SU-DHL-6 (cell line): ENCODE measurements around the gene PAN3.

Experiments used
- H2AFZ ChIP-seq: fragments of 200-600 bp; sonication (generic); 2 replicates; pipeline ENCODE4 v1.6.1; 2014; ENCODE audit warnings: low read depth, mild to moderate bottlenecking, moderate library complexity, mixed read lengths, antibody characterized with exemption, low read length; ENCODE audit not compliant: severe bottlenecking
- H3F3A ChIP-seq: fragments of 200-600 bp; shearing (Covaris generic); 2 replicates; pipeline ENCODE4 v1.6.0; 2016; ENCODE audit warnings: antibody characterized with exemption, mild to moderate bottlenecking; ENCODE audit not compliant: insufficient read depth
- H3K27ac ChIP-seq: fragments of 200-600 bp; sonication (generic); 2 replicates; pipeline ENCODE4 v1.5.1; 2016; ENCODE audit warnings: low read depth, mild to moderate bottlenecking, low read length, moderate library complexity, mixed read lengths
- H3K27me3 ChIP-seq: fragments of 200-600 bp; sonication (generic), shearing (Covaris generic); 2 replicates; pipeline ENCODE4 v1.6.0; 2014; ENCODE audit warnings: mild to moderate bottlenecking, low read length
- H3K36me3 ChIP-seq: fragments of 200-600 bp; sonication (generic); 2 replicates; pipeline ENCODE4 v1.6.1; 2014; ENCODE audit warnings: mild to moderate bottlenecking, low read length, mixed read lengths
- H3K4me2 ChIP-seq: fragments of 300-600, 200-600 bp; shearing (Covaris generic), sonication (generic); 2 replicates; pipeline ENCODE4 v1.6.0; 2014; ENCODE audit warnings: low read length, low read depth, mild to moderate bottlenecking; ENCODE audit not compliant: poor library complexity, severe bottlenecking
- H3K4me3 ChIP-seq: fragments of 200-600 bp; sonication (generic); 2 replicates; pipeline ENCODE4 v1.5.1; 2014; ENCODE audit warnings: antibody characterized with exemption, low read length, mild to moderate bottlenecking, mixed read lengths; ENCODE audit not compliant: insufficient read depth, poor library complexity, severe bottlenecking
- H3K79me2 ChIP-seq: fragments of 200-600 bp; sonication (generic); 2 replicates; pipeline ENCODE4 v1.6.1; 2014; ENCODE audit warnings: mild to moderate bottlenecking, low read length, moderate library complexity; ENCODE audit not compliant: insufficient read depth
- H3K9ac ChIP-seq: fragments of 200-600 bp; sonication (generic); 2 replicates; pipeline ENCODE4 v1.7.0; 2014; ENCODE audit warnings: mild to moderate bottlenecking, low read length
- H3K9me2 ChIP-seq: fragments of 200-600 bp; sonication (generic); replicated peaks from 2 replicates; pipeline ENCODE4 v1.6.1; 2014; ENCODE audit warnings: low read length; ENCODE audit not compliant: insufficient read depth
- H3K9me3 ChIP-seq: fragments of 200-600 bp; sonication (generic); 2 replicates; pipeline ENCODE4 v1.6.1; 2014; ENCODE audit warnings: low read length, mixed read lengths; ENCODE audit not compliant: insufficient read depth
- H4K20me1 ChIP-seq: fragments of 200-600 bp; sonication (generic); 2 replicates; pipeline ENCODE4 v1.6.1; 2014; ENCODE audit warnings: low read depth, mild to moderate bottlenecking, antibody characterized with exemption, low read length, moderate library complexity, mixed read lengths
- CTCF ChIP-seq: fragments of 200-600 bp; sonication (generic); IDR thresholded peaks from one replicate; pipeline ENCODE4 v1.5.1; 2017; ENCODE audit warnings: antibody characterized with exemption, mild to moderate bottlenecking, low read length, moderate library complexity; ENCODE audit not compliant: insufficient read depth, poor library complexity, severe bottlenecking
- EZH2phosphoT487 ChIP-seq: fragments of 200-600 bp; sonication (generic), shearing (Covaris generic); conservative IDR thresholded peaks from 2 replicates; pipeline ENCODE4 v1.6.1; 2018; ENCODE audit warnings: mild to moderate bottlenecking, antibody characterized with exemption, low read length, moderate library complexity, mixed read lengths

PAN3 gene

GRCh38 chr13:28268800-28269223 is 130.5 kb downstream of the PAN3 start:
- Histone ChIP-seq H3K36me3 (peaks cover 48% of the 10 kb centered on the region), H3K9ac (peak overlapping the region; percentile 22; the same call in 1 of the 2 replicates), H3K4me2 (peak overlapping the region; percentile 89)

GRCh38 chr13:28271056-28271840 is 132.9 kb downstream of the PAN3 start:
- Histone ChIP-seq H3K36me3 (peaks cover 50% of the 10 kb centered on the region), H3K9me2 (no peaks in the 10 kb centered on the region), H3K9ac (no peak overlapping the region), H3F3A (peaks cover 21% of the 10 kb centered on the region), H3K27me3 (no peaks in the 10 kb centered on the region), H3K9me3 (peaks cover 9% of the 10 kb centered on the region; the same call in 1 of the 2 replicates), H3K4me3 (peak overlapping the region; percentile 9), H2AFZ (no peak overlapping the region), H3K79me2 (no peaks in the 10 kb centered on the region), H3K27ac (peak overlapping the region; percentile 47), H4K20me1 (no peaks in the 10 kb centered on the region), H3K4me2 (peak overlapping the region; percentile 2)
- no peak for TF ChIP-seq EZH2phosphoT487
- TF ChIP-seq CTCF = no peak

More at GRCh38 chr13:28268800-28269223, 130.5 kb downstream of the PAN3 start:
- Histone ChIP-seq H3K4me3 (peak overlapping the region; percentile 16), H3K27ac (peak overlapping the region; percentile 99), H3K9me2 (no peaks in the 10 kb centered on the region), H4K20me1 (no peaks in the 10 kb centered on the region), H3K27me3 (no peaks in the 10 kb centered on the region), H3F3A (peaks cover 23% of the 10 kb centered on the region), H3K9me3 (peaks cover 9% of the 10 kb centered on the region; the same call in 1 of the 2 replicates), H3K79me2 (no peaks in the 10 kb centered on the region), H2AFZ (no peak overlapping the region)
- TF ChIP-seq EZH2phosphoT487 = no peak
- no peak for TF ChIP-seq CTCF

GRCh38 chr13:28273919-28274318 is 135.6 kb downstream of the PAN3 start:
- no peaks in the 10 kb centered on the region for H3K79me2 ChIP-seq
- TF ChIP-seq EZH2phosphoT487 (no peak), CTCF (no peak)
- no peak overlapping the region for H3K4me3 ChIP-seq
- H4K20me1 ChIP-seq = no peaks in the 10 kb centered on the region
- no peaks in the 10 kb centered on the region for H3K9me3 ChIP-seq
- no peak overlapping the region for H3K4me2 ChIP-seq
- no peak overlapping the region for H3K9ac ChIP-seq
- no peak overlapping the region for H2AFZ ChIP-seq
- peak overlapping the region; percentile 53 for H3K27ac ChIP-seq
- no peaks in the 10 kb centered on the region for H3K27me3 ChIP-seq
- peaks cover 6% of the 10 kb centered on the region for H3F3A ChIP-seq
- H3K36me3 ChIP-seq = peaks cover 35% of the 10 kb centered on the region
- H3K9me2 ChIP-seq = no peaks in the 10 kb centered on the region
